Measurements from ENCODE around the gene CATSPERD. TPM values are rescaled to one million over a fixed set of nuclear protein-coding genes. Genes with fewer than 3 reads are reported as not detected.
"Not testable (repeated sequence)": the region's sequence is repeated elsewhere in the genome, so short reads cannot be mapped to it uniquely, and the experiment has no call there.

Gene CATSPERD
- total and polyA plus RNA-seq, 7 experiments from 2014 or later = 0.07 TPM; not detected in 6

DNA sequence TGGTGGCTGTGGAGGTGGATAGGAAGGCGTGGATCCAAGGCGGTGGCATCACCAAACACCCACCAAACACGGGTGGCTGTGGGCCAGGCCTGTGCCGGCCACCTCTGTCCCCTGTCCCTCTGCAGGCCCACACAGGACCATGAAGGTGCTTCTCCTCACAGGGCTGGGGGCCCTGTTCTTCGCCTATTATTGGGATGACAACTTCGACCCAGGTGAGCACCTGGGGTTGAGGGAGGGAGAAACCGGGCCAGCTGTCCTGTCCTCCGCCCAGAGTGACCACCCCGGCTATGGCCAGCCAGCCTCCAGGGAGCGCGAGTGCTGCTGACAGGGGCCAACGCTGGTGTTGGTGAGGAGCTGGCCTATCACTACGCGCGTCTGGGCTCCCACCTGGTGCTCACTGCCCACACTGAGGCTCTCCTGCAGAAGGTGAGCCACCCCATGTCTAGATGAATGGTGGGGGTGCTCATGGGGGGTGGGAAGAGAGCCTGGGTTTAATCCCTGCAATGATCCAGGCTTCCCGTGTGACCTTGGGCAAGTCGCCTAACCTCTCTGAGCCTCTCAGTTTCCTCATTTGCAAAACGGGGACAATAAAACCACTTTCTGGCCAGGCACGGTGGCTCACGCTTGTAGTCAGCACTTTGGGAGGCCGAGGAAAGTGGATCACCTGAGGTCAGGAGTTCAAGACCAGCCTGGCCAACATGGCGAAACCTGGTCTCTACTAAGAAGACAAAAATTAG lies 35.6 kb upstream of the CATSPERD start:
- Histone ChIP-seq H3K36me3 (ENCODE audit: control insufficient read depth in 2 of 3, insufficient read depth in 3 of 3, low read length in 3 of 3) (peaks cover 0 to 4% (median 0%) of the 10 kb centered on the region in 3 experiments), H3K27ac (ENCODE audit: low read depth, low read length) (no peak overlapping the region), H3K4me3 (ENCODE audit: low read length) (no peak overlapping the region), H3K27me3 (ENCODE audit: control insufficient read depth in 2 of 2, insufficient read depth in 2 of 2, low read length in 2 of 2) (no peaks in the 10 kb centered on the region), H3K9me3 (ENCODE audit: control insufficient read depth in 2 of 3, low read length in 3 of 3) (no peaks in the 10 kb centered on the region), H3K4me1 (ENCODE audit: control insufficient read depth in 2 of 2, insufficient read depth in 2 of 2, low read length in 2 of 2) (peaks cover 12 to 13% of the 10 kb centered on the region in 2 donors)
- peaks cover 0 to 4% (median 0%) of the 10 kb centered on the region in 11 donors for H3K9me3 Mint-ChIP-seq
- CTCF ChIA-PET = no interaction called here
- ATAC-seq (no peak), DNase-seq (no peak)
- no peaks in the 10 kb centered on the region for H3K36me3 Mint-ChIP-seq
- H3K4me1 Mint-ChIP-seq = peaks cover 13 to 45% (median 32%) of the 10 kb centered on the region in 7 donors
- peak overlapping the region in 2 of 10 donors; percentile 48 to 53 for H3K4me3 Mint-ChIP-seq
- H3K27me3 Mint-ChIP-seq = peaks cover 0 to 18% (median 0%) of the 10 kb centered on the region in 5 donors
- intact Hi-C loops (cut with micrococcal nuclease) = loop anchor here (5.0 to 10.0 kb wide), 6 partner anchors 430 to 1850 kb away; partner anchors contain the start of genes ALKBH7 (in 2 of the 2), GPR108 (in 1 of the 2), KDM4B (in 1 of the 2) and MPND (in 1 of the 2)
- POLR2A ChIA-PET = interaction anchor here (0.6 to 1.1 kb wide), 2 partner anchors 33 to 62 kb away, joined by 3 read pairs; partner anchors contain the start of genes SAFB and SAFB2
- peak overlapping the region in 1 of 9 donors; percentile 83 for H3K27ac Mint-ChIP-seq

DNA sequence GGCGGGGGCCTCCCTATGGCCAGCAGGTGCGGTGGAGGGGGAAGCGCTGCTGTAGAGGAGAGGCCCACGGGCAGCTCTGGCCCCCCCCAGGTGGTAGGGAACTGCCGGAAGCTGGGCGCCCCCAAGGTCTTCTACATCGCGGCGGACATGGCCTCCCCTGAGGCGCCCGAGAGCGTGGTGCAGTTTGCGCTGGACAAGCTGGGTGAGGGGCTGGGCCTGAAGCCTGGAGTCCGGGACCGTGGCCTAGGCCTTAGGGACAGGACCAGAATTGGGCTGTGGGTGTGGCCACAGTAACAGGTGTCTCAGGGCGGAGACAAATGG lies 34.2 kb upstream of the CATSPERD start:
- Mint-ChIP-seq H3K36me3 (peaks cover 0 to 9% (median 0%) of the 10 kb centered on the region in 5 donors), H3K9me3 (peaks cover 0 to 4% (median 0%) of the 10 kb centered on the region in 11 donors), H3K4me1 (peaks cover 9 to 45% (median 36%) of the 10 kb centered on the region in 7 donors), H3K27me3 (peaks cover 0 to 13% (median 0%) of the 10 kb centered on the region in 5 donors), H3K4me3 (peak overlapping the region; percentile 71 to 91 (median 84)), H3K27ac (peak overlapping the region; percentile 66 to 92 (median 88))
- Histone ChIP-seq H3K36me3 (ENCODE audit: control insufficient read depth in 2 of 3, insufficient read depth in 3 of 3, low read length in 3 of 3) (no peaks in the 10 kb centered on the region), H3K4me1 (ENCODE audit: control insufficient read depth in 2 of 2, insufficient read depth in 2 of 2, low read length in 2 of 2) (peaks cover 6 to 12% of the 10 kb centered on the region in 2 donors), H3K9me3 (ENCODE audit: control insufficient read depth in 2 of 3, low read length in 3 of 3) (no peaks in the 10 kb centered on the region), H3K4me3 (ENCODE audit: low read length) (peak overlapping the region; percentile 58), H3K27me3 (ENCODE audit: control insufficient read depth in 2 of 2, insufficient read depth in 2 of 2, low read length in 2 of 2) (no peaks in the 10 kb centered on the region), H3K27ac (ENCODE audit: low read depth, low read length) (peak overlapping the region; percentile 73)
- ChIA-PET POLR2A (interaction anchor here (0.6 to 2.1 kb wide), 7 partner anchors 22 to 105 kb away, joined by 3 to 21 read pairs (median 3); partner anchors contain the start of genes CATSPERD, DUS3L, LONP1 and SAFB), CTCF (interaction anchor here (0.9 to 2.0 kb wide), 5 partner anchors 13 to 118 kb away, joined by 3 to 8 read pairs (median 3); partner anchors contain the start of genes CATSPERD, SAFB and SAFB2)
- ATAC-seq = no peak
- intact Hi-C loops (cut with micrococcal nuclease) = loop anchor here (5.0 to 10.0 kb wide), 5 partner anchors 429 to 1849 kb away; partner anchors contain the start of genes ALKBH7 (in 1 of the 2), GPR108 (in 1 of the 2), KDM4B (in 1 of the 2) and PNPLA6 (in 1 of the 2)
- DNase-seq = no peak

DNA sequence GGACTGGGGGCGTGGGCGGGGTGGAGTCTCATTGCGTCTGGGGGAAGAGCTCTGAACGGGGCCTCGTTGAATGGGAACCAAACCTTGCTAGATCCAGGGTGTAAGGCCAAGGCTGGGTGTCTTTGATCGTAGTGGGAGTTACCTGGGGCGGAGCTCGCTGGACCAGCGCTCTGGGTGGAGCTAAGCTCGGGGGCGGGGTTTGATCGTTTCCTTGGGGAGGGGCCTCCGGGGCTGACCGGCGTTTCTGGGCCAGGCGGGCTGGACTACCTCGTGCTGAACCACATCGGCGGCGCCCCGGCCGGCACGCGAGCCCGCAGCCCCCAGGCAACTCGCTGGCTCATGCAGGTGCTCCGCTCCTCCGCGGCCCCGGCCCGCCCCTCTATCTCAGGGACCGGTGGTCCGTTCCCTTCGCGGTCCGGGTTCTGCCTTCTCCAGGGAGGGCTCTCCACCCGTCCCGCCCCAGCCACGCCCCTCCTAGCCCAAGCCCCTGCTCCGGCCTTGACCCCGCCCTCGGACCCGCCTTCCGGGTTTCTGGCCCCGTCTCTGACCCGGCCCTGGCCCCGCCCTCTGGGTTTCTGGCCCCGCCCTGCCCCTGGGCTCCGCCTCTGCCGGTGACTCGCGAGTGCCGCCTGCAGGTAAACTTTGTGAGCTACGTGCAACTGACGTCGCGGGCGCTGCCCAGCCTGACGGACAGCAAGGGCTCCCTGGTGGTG lies 33.6 kb upstream of the CATSPERD start:
- Mint-ChIP-seq H3K27me3 (peaks cover 0 to 9% (median 0%) of the 10 kb centered on the region in 5 donors), H3K4me3 (peak overlapping the region; percentile 71 to 91 (median 84)), H3K9me3 (peaks cover 0 to 3% (median 0%) of the 10 kb centered on the region in 11 donors), H3K27ac (peak overlapping the region; percentile 66 to 92 (median 88)), H3K36me3 (peaks cover 0 to 9% (median 0%) of the 10 kb centered on the region in 5 donors), H3K4me1 (peaks cover 5 to 40% (median 31%) of the 10 kb centered on the region in 7 donors)
- peak; percentile 81 for ATAC-seq
- H3K9me3 ChIP-seq (ENCODE audit: control insufficient read depth in 2 of 3, low read length in 3 of 3) = no peaks in the 10 kb centered on the region
- no peaks in the 10 kb centered on the region for H3K27me3 ChIP-seq (ENCODE audit: control insufficient read depth in 2 of 2, insufficient read depth in 2 of 2, low read length in 2 of 2)
- peaks cover 7 to 16% of the 10 kb centered on the region in 2 donors for H3K4me1 ChIP-seq (ENCODE audit: control insufficient read depth in 2 of 2, insufficient read depth in 2 of 2, low read length in 2 of 2)
- ChIA-PET CTCF (interaction anchor here (0.9 to 2.0 kb wide), 5 partner anchors 12 to 118 kb away, joined by 3 to 8 read pairs (median 3); partner anchors contain the start of genes CATSPERD, SAFB and SAFB2), POLR2A (interaction anchor here (0.6 to 2.1 kb wide), 8 partner anchors 21 to 895 kb away, joined by 3 to 21 read pairs (median 3); partner anchors contain the start of genes CATSPERD, DUS3L, FEM1A and LONP1)
- peak; percentile 77 to 100 (median 84) for DNase-seq
- H3K36me3 ChIP-seq (ENCODE audit: control insufficient read depth in 2 of 3, insufficient read depth in 3 of 3, low read length in 3 of 3) = peaks cover 0 to 2% (median 0%) of the 10 kb centered on the region in 3 experiments
- H3K27ac ChIP-seq (ENCODE audit: low read depth, low read length) = peak overlapping the region; percentile 73
- H3K4me3 ChIP-seq (ENCODE audit: low read length) = peak overlapping the region; percentile 58
- intact Hi-C loops (cut with micrococcal nuclease) = loop anchor here (5.0 to 10.0 kb wide), 5 partner anchors 428 to 1848 kb away; partner anchors contain the start of genes ALKBH7 (in 1 of the 2), GPR108 (in 1 of the 2), KDM4B (in 1 of the 2) and PNPLA6 (in 1 of the 2)

DNA sequence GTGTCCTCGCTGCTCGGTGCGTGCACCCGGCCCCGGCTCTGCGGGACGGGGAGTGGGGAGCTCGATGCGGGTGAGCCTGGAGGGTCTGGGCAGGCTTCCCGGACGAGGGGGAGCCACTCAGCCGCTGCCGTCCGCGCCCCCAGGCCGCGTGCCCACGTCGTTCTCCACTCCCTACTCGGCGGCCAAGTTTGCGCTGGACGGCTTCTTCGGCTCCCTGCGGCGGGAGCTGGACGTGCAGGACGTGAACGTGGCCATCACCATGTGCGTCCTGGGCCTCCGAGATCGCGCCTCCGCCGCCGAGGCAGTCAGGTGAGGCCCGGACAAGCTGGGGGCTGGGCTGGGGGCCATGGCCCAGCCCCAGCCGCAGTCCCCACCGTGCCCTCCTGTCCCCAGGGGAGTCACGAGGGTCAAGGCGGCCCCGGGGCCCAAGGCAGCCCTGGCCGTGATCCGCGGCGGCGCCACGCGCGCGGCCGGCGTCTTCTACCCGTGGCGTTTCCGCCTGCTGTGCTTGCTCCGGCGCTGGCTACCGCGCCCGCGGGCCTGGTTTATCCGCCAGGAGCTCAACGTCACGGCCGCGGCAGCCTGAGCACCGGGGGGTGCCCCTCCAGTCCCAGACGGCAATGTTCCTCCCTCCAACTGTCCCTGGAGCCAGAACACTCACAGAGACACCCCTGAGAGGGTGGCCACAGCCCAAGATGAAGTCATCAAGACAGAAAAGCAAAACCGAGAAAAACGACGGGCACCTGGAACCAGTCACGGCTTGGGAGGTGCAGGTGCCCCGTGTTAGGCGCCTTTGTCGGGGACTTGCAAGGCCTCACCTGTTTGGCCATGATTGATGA lies 32.9 kb upstream of the CATSPERD start:
- ChIA-PET POLR2A (interaction anchor here (1.1 to 2.1 kb wide), 4 partner anchors 20 to 896 kb away, joined by 3 to 21 read pairs (median 12); partner anchors contain the start of genes CATSPERD, FEM1A, LONP1 and SAFB), CTCF (interaction anchor here (1.7 to 2.0 kb wide), 2 partner anchors 65 to 117 kb away, joined by 6 to 8 read pairs; partner anchors contain the start of genes SAFB and SAFB2)
- H3K36me3 ChIP-seq (ENCODE audit: control insufficient read depth in 2 of 3, insufficient read depth in 3 of 3, low read length in 3 of 3) = peaks cover 0 to 10% (median 4%) of the 10 kb centered on the region in 3 experiments
- peak overlapping the region; percentile 73 for H3K27ac ChIP-seq (ENCODE audit: low read depth, low read length)
- no peak for DNase-seq
- Mint-ChIP-seq H3K27ac (peak overlapping the region in 2 of 9 donors; percentile 53 to 87), H3K4me3 (peak overlapping the region; percentile 71 to 91 (median 82)), H3K4me1 (peaks cover 5 to 36% (median 31%) of the 10 kb centered on the region in 7 donors), H3K27me3 (peaks cover 0 to 3% (median 0%) of the 10 kb centered on the region in 5 donors), H3K36me3 (peaks cover 0 to 11% (median 0%) of the 10 kb centered on the region in 5 donors), H3K9me3 (peaks cover 0 to 3% (median 0%) of the 10 kb centered on the region in 11 donors)
- no peaks in the 10 kb centered on the region for H3K27me3 ChIP-seq (ENCODE audit: control insufficient read depth in 2 of 2, insufficient read depth in 2 of 2, low read length in 2 of 2)
- no peak for ATAC-seq
- peaks cover 12 to 21% of the 10 kb centered on the region in 2 donors for H3K4me1 ChIP-seq (ENCODE audit: control insufficient read depth in 2 of 2, insufficient read depth in 2 of 2, low read length in 2 of 2)
- no peaks in the 10 kb centered on the region for H3K9me3 ChIP-seq (ENCODE audit: control insufficient read depth in 2 of 3, low read length in 3 of 3)
- H3K4me3 ChIP-seq (ENCODE audit: low read length) = peak overlapping the region; percentile 58
- intact Hi-C loops (cut with micrococcal nuclease) = loop anchor here (5.0 to 10.0 kb wide), 5 partner anchors 427 to 1847 kb away; partner anchors contain the start of genes ALKBH7 (in 1 of the 2), GPR108 (in 1 of the 2), KDM4B (in 1 of the 2) and PNPLA6 (in 1 of the 2)

DNA sequence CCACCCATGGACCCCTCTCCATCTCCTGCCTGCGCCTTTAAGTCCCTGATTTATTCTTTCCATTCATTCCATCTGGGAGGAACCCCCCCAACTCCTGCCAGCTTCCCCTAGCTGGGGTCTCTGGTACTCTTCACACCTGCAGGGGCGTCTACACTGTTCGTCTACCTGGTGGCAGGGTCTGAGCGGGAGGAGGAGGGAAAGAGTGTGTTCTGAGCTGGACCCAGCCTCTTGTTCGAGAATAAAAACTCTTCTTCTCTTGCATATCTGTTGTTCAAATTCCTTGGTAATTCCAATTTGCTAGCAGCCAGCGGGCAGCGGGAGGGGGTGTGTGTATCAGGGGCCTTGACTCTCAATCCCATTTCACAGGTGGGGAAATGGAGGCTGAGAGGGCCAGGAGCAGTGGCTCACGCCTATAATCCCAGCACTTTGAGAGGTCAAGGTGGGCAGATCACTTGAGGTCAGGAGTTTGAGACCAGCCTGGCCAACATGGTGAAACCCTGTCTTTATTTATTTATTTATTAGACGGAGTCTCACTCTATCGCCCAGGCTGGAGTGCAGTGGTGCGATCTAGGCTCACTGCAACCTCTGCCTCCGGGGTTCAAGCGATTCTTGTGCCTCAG lies 32.1 kb upstream of the CATSPERD start:
- H3K9me3 Mint-ChIP-seq; ATAC-seq; H3K27ac ChIP-seq (ENCODE audit: low read depth, low read length); CTCF ChIA-PET; H3K27me3 Mint-ChIP-seq; H3K9me3 ChIP-seq (ENCODE audit: control insufficient read depth in 2 of 3, low read length in 3 of 3); H3K27me3 ChIP-seq (ENCODE audit: control insufficient read depth in 2 of 2, insufficient read depth in 2 of 2, low read length in 2 of 2); H3K4me3 ChIP-seq (ENCODE audit: low read length); DNase-seq: not testable (repeated sequence)
- H3K36me3 ChIP-seq (ENCODE audit: control insufficient read depth in 2 of 3, insufficient read depth in 3 of 3, low read length in 3 of 3) = peaks cover 0 to 18% (median 4%) of the 10 kb centered on the region in 3 experiments
- H3K4me1 ChIP-seq (ENCODE audit: control insufficient read depth in 2 of 2, insufficient read depth in 2 of 2, low read length in 2 of 2) = peaks cover 12 to 21% of the 10 kb centered on the region in 2 donors
- POLR2A ChIA-PET = interaction anchor here (2.0 kb wide), 1 partner anchor 32 kb away, joined by 32 read pairs; the partner anchor contains the start of genes CATSPERD and LONP1
- intact Hi-C loops (cut with micrococcal nuclease) = loop anchor here (5.0 to 10.0 kb wide), 5 partner anchors 426 to 1846 kb away; partner anchors contain the start of genes ALKBH7 (in 1 of the 2), GPR108 (in 1 of the 2), KDM4B (in 1 of the 2) and PNPLA6 (in 1 of the 2)
- Mint-ChIP-seq H3K4me1 (peaks cover 5 to 39% (median 33%) of the 10 kb centered on the region in 7 donors), H3K4me3 (peak overlapping the region; percentile 53 to 76 (median 65)), H3K36me3 (peaks cover 0 to 11% (median 0%) of the 10 kb centered on the region in 5 donors), H3K27ac (peak overlapping the region in 5 of 9 donors; percentile 50 to 72 (median 53))
